Neuron (in vitro differentiated cells): ENCODE results near the gene PRAMEF33.
"Not testable (repeated sequence)": the region's sequence is repeated elsewhere in the genome, so short reads cannot be mapped to it uniquely, and the experiment has no call there.

ENCODE experiments used
- H2AFZ ChIP-seq: one replicate; pipeline ENCODE4 v1.6.1; 2013; ENCODE audit warnings: low read depth, mild to moderate bottlenecking, inconsistent platforms, low read length, moderate library complexity
- H3K27me3 ChIP-seq: one replicate; pipeline ENCODE4 v1.6.1; 2013; ENCODE audit warnings: low read length; ENCODE audit not compliant: insufficient read depth
- H3K36me3 ChIP-seq: one replicate; pipeline ENCODE4 v1.6.1; 2013; ENCODE audit warnings: low read length; ENCODE audit not compliant: insufficient read depth
- H3K4me1 ChIP-seq: one replicate; pipeline ENCODE4 v1.6.1; 2013; ENCODE audit warnings: low read length; ENCODE audit not compliant: insufficient read depth
- H3K4me3 ChIP-seq: 2 replicates; pipeline ENCODE4 v1.5.1; 2013; ENCODE audit warnings: mild to moderate bottlenecking, low read length, moderate library complexity
- H3K9me3 ChIP-seq: one replicate; pipeline ENCODE4 v1.6.1; 2013; ENCODE audit warnings: low read length

Gene PRAMEF33

GRCh38 chr1:13303239-13303638, at the start of gene PRAMEF33:
TSS of gene PRAMEF33 (plus strand) at chr1:13303539. CDS start at chr1:13305955, 2,416 bp downstream.
- not testable (repeated sequence) for H3K4me1 ChIP-seq, H3K9me3 ChIP-seq, H3K27me3 ChIP-seq, H3K36me3 ChIP-seq, H3K4me3 ChIP-seq, H2AFZ ChIP-seq

- not testable (repeated sequence) for H2AFZ ChIP-seq, H3K4me3 ChIP-seq, H3K27me3 ChIP-seq, H3K4me1 ChIP-seq, H3K36me3 ChIP-seq, H3K9me3 ChIP-seq
These were observed 49.4 kb upstream of the PRAMEF33 start, which contains the start of gene PRAMEF5 for GRCh38 chr1:13253898-13254297. TSS of gene PRAMEF5 (plus strand) at chr1:13254198. CDS start at chr1:13259269, 5,071 bp downstream.

GRCh38 chr1:13265124-13265523, 38.2 kb upstream of the PRAMEF33 start:
- H3K4me3 ChIP-seq, H3K4me1 ChIP-seq, H3K9me3 ChIP-seq, H3K27me3 ChIP-seq, H3K36me3 ChIP-seq, H2AFZ ChIP-seq: not testable (repeated sequence)

- not testable (repeated sequence) for H3K36me3 ChIP-seq, H2AFZ ChIP-seq, H3K4me3 ChIP-seq, H3K4me1 ChIP-seq, H3K9me3 ChIP-seq, H3K27me3 ChIP-seq
These were observed 26.3 kb upstream of the PRAMEF33 start for GRCh38 chr1:13277016-13277415.

GRCh38 chr1:13279617-13280016, 23.7 kb upstream of the PRAMEF33 start:
- not testable (repeated sequence) for H3K27me3 ChIP-seq, H3K4me3 ChIP-seq, H2AFZ ChIP-seq, H3K9me3 ChIP-seq, H3K36me3 ChIP-seq, H3K4me1 ChIP-seq

GRCh38 chr1:13285037-13285436, 18.3 kb upstream of the PRAMEF33 start, which contains the start of gene PRAMEF8:
TSS of gene PRAMEF8 (minus strand) at chr1:13285137. CDS start at chr1:13284091, 1,046 bp downstream.
- H2AFZ ChIP-seq, H3K9me3 ChIP-seq, H3K4me1 ChIP-seq, H3K4me3 ChIP-seq, H3K36me3 ChIP-seq, H3K27me3 ChIP-seq: not testable (repeated sequence)

GRCh38 chr1:13289030-13289429, 14.3 kb upstream of the PRAMEF33 start:
- not testable (repeated sequence) for H3K36me3 ChIP-seq, H2AFZ ChIP-seq, H3K27me3 ChIP-seq, H3K4me3 ChIP-seq, H3K4me1 ChIP-seq, H3K9me3 ChIP-seq

- H3K4me1 ChIP-seq, H3K27me3 ChIP-seq, H3K9me3 ChIP-seq, H3K36me3 ChIP-seq, H3K4me3 ChIP-seq, H2AFZ ChIP-seq: not testable (repeated sequence)
These were observed 6.0 kb upstream of the PRAMEF33 start for GRCh38 chr1:13297216-13297931.

- H2AFZ ChIP-seq, H3K27me3 ChIP-seq, H3K4me3 ChIP-seq, H3K4me1 ChIP-seq, H3K9me3 ChIP-seq, H3K36me3 ChIP-seq: not testable (repeated sequence)
These were observed 4.6 kb upstream of the PRAMEF33 start for GRCh38 chr1:13298699-13299098.

GRCh38 chr1:13302197-13302596, 1.1 kb upstream of the PRAMEF33 start:
- H3K4me1 ChIP-seq = not testable (repeated sequence)

GRCh38 chr1:13315281-13315680, 11.9 kb downstream of the PRAMEF33 start, which contains the start of gene PRAMEF15:
TSS of gene PRAMEF15 (plus strand) at chr1:13315581. CDS start at chr1:13318408, 2,827 bp downstream.
- H3K9me3 ChIP-seq, H3K36me3 ChIP-seq, H2AFZ ChIP-seq, H3K4me3 ChIP-seq, H3K27me3 ChIP-seq, H3K4me1 ChIP-seq: not testable (repeated sequence)

More at GRCh38 chr1:13302197-13302596, 1.1 kb upstream of the PRAMEF33 start:
- H2AFZ ChIP-seq, H3K27me3 ChIP-seq, H3K36me3 ChIP-seq, H3K4me3 ChIP-seq, H3K9me3 ChIP-seq: not testable (repeated sequence)

- not testable (repeated sequence) for H3K4me1 ChIP-seq, H3K27me3 ChIP-seq, H2AFZ ChIP-seq, H3K9me3 ChIP-seq, H3K36me3 ChIP-seq, H3K4me3 ChIP-seq
These were observed 39.2 kb downstream of the PRAMEF33 start for GRCh38 chr1:13342496-13342895.

GRCh38 chr1:13347034-13347433, 43.7 kb downstream of the PRAMEF33 start, which contains the start of gene PRAMEF14:
TSS of gene PRAMEF14 (minus strand) at chr1:13347134. CDS start at chr1:13345314, 1,820 bp downstream.
- not testable (repeated sequence) for H3K36me3 ChIP-seq, H3K9me3 ChIP-seq, H3K27me3 ChIP-seq, H3K4me3 ChIP-seq, H2AFZ ChIP-seq, H3K4me1 ChIP-seq

GRCh38 chr1:13353476-13353875, 50.1 kb downstream of the PRAMEF33 start:
- H3K36me3 ChIP-seq, H3K4me3 ChIP-seq, H3K9me3 ChIP-seq, H2AFZ ChIP-seq, H3K27me3 ChIP-seq, H3K4me1 ChIP-seq: not testable (repeated sequence)
